Measurements from ENCODE around the gene PDPR. TPM values are rescaled to one million over a fixed set of nuclear protein-coding genes. Genes with fewer than 3 reads are reported as not detected.
"Not testable (repeated sequence)": the region's sequence is repeated elsewhere in the genome, so short reads cannot be mapped to it uniquely, and the experiment has no call there.

Gene PDPR
- total and polyA plus RNA-seq, 2 of the 8 experiments (the other 6 are each of a cell fraction or from before 2014, with no cell fraction given), result 40.2 to 43.1 TPM

- H4K8ac ChIP-seq (ENCODE audit: extremely low read depth, insufficient read depth, low read length); H3K4ac ChIP-seq (replicated peaks; ENCODE audit: insufficient read length, low read depth, low read length); H2BK120ac ChIP-seq (replicated peaks; ENCODE audit: low read depth, low read length); FAIRE-seq; H3K27ac ChIP-seq (ENCODE audit: low read depth, low read length); H2BK5ac ChIP-seq (ENCODE audit: low read depth, low read length); H4K91ac ChIP-seq (replicated peaks; ENCODE audit: insufficient read length, low read length); POLR2A ChIA-PET (ENCODE audit: partially characterized antibody); H3K23me2 ChIP-seq (ENCODE audit: low read depth, low read length); H3K18ac ChIP-seq (ENCODE audit: extremely low read depth, low read length); H4K5ac ChIP-seq (ENCODE audit: insufficient read length, low read depth, low read length); H2BK20ac ChIP-seq (ENCODE audit: low read length); H2AFZ ChIP-seq (ENCODE audit: low read length); H3K14ac ChIP-seq (ENCODE audit: insufficient read length); H3K4me1 ChIP-seq (replicated peaks in 1 of 4; ENCODE audit: control insufficient read depth in 3 of 4, insufficient read depth in 4 of 4, low read length in 3 of 4); DNase-seq (ENCODE audit: low read depth in 1 of 2, low spot score in 2 of 2); H3K56ac ChIP-seq (replicated peaks; ENCODE audit: insufficient read length, low read depth, low read length); H3K27me3 ChIP-seq (replicated peaks in 1 of 4; ENCODE audit: control insufficient read depth in 3 of 4, extremely low read depth in 1 of 4, insufficient read depth in 3 of 4, low read length in 3 of 4); H4K20me1 ChIP-seq (replicated peaks in 1 of 2; ENCODE audit: control insufficient read depth in 1 of 2, insufficient read depth in 2 of 2, low read length in 2 of 2); H2BK12ac ChIP-seq (ENCODE audit: low read depth, low read length); H3K4me2 ChIP-seq (ENCODE audit: insufficient read depth in 1 of 2, low read depth in 2 of 2, low read length in 2 of 2); H3K23ac ChIP-seq (ENCODE audit: insufficient read length); H2BK15ac ChIP-seq (ENCODE audit: low read length); H2AK5ac ChIP-seq (ENCODE audit: low read depth, low read length); H3K9ac ChIP-seq (replicated peaks in 1 of 4; ENCODE audit: extremely low read depth in 1 of 4, low read depth in 3 of 4, low read length in 3 of 4); H3K79me1 ChIP-seq (ENCODE audit: low read depth, low read length); H3K4me3 ChIP-seq (ENCODE audit: extremely low read depth in 1 of 4, insufficient read depth in 2 of 4, low read depth in 3 of 4, low read length in 4 of 4); H3K9me3 ChIP-seq (ENCODE audit: insufficient read depth in 2 of 2, low read depth in 1 of 2, low read length in 1 of 2): not testable (repeated sequence)
- H3K36me3 ChIP-seq (ENCODE audit: control insufficient read depth in 2 of 4, insufficient read depth in 4 of 4, low read length in 3 of 4), result peaks cover 3 to 16% (median 10%) of the 10 kb centered on the region in 4 experiments; a peak in 6 of 8 replicates
- CTCF ChIA-PET (ENCODE audit: partially characterized antibody), result interaction anchor here (0.7 to 1.2 kb wide), 3 partner anchors 13 to 33 kb away, joined by 3 read pairs; no protein-coding TSS in a partner anchor
- WGBS, 2 experiments (ENCODE audit: extremely low coverage in 1 of 2, insufficient coverage in 1 of 2, insufficient read length in 1 of 2, insufficient replicate concordance in 2 of 2, low coverage in 1 of 2, low lambda C conversion rate in 2 of 2, missing lambda C conversion rate in 1 of 2), result 85% methylated on average over 3 of the region's 3 CpGs; no CpG with 5 or more reads in 1 of the 2 experiments
- peaks cover 0 to 32% of the 10 kb centered on the region in 2 experiments; a peak in 2 of 4 replicates for H3K79me2 ChIP-seq (ENCODE audit: control insufficient read depth in 1 of 2, insufficient read depth in 2 of 2, low read length in 2 of 2)
Measured at GRCh38 chr16:70118776-70119175, 4.6 kb downstream of the PDPR start.

- POLR2A ChIA-PET (ENCODE audit: partially characterized antibody); FAIRE-seq; H3K79me1 ChIP-seq (ENCODE audit: low read depth, low read length): not testable (repeated sequence)
Measured at GRCh38 chr16:70120398-70120797, 6.3 kb downstream of the PDPR start.

More at GRCh38 chr16:70120398-70120797, 6.3 kb downstream of the PDPR start:
- H2BK20ac ChIP-seq (ENCODE audit: low read length); H3K9me3 ChIP-seq (ENCODE audit: insufficient read depth in 2 of 2, low read depth in 1 of 2, low read length in 1 of 2); H3K23me2 ChIP-seq (ENCODE audit: low read depth, low read length); H3K23ac ChIP-seq (ENCODE audit: insufficient read length); H3K9ac ChIP-seq (replicated peaks in 1 of 4; ENCODE audit: extremely low read depth in 1 of 4, low read depth in 3 of 4, low read length in 3 of 4); H2BK120ac ChIP-seq (replicated peaks; ENCODE audit: low read depth, low read length); H4K8ac ChIP-seq (ENCODE audit: extremely low read depth, insufficient read depth, low read length); H4K91ac ChIP-seq (replicated peaks; ENCODE audit: insufficient read length, low read length); H2BK5ac ChIP-seq (ENCODE audit: low read depth, low read length); H2BK12ac ChIP-seq (ENCODE audit: low read depth, low read length); H3K4me1 ChIP-seq (replicated peaks in 1 of 4; ENCODE audit: control insufficient read depth in 3 of 4, insufficient read depth in 4 of 4, low read length in 3 of 4); H3K4me2 ChIP-seq (ENCODE audit: insufficient read depth in 1 of 2, low read depth in 2 of 2, low read length in 2 of 2); H4K20me1 ChIP-seq (replicated peaks in 1 of 2; ENCODE audit: control insufficient read depth in 1 of 2, insufficient read depth in 2 of 2, low read length in 2 of 2); H3K4ac ChIP-seq (replicated peaks; ENCODE audit: insufficient read length, low read depth, low read length); DNase-seq (ENCODE audit: low read depth in 1 of 2, low spot score in 2 of 2); H3K4me3 ChIP-seq (ENCODE audit: extremely low read depth in 1 of 4, insufficient read depth in 2 of 4, low read depth in 3 of 4, low read length in 4 of 4); H3K27me3 ChIP-seq (replicated peaks in 1 of 4; ENCODE audit: control insufficient read depth in 3 of 4, extremely low read depth in 1 of 4, insufficient read depth in 3 of 4, low read length in 3 of 4); H3K56ac ChIP-seq (replicated peaks; ENCODE audit: insufficient read length, low read depth, low read length); CTCF ChIA-PET (ENCODE audit: partially characterized antibody); H3K14ac ChIP-seq (ENCODE audit: insufficient read length); H4K5ac ChIP-seq (ENCODE audit: insufficient read length, low read depth, low read length); H2BK15ac ChIP-seq (ENCODE audit: low read length); H2AK5ac ChIP-seq (ENCODE audit: low read depth, low read length); H2AFZ ChIP-seq (ENCODE audit: low read length); H3K27ac ChIP-seq (ENCODE audit: low read depth, low read length); H3K18ac ChIP-seq (ENCODE audit: extremely low read depth, low read length): not testable (repeated sequence)
- Histone ChIP-seq H3K79me2 (ENCODE audit: control insufficient read depth in 1 of 2, insufficient read depth in 2 of 2, low read length in 2 of 2) (peaks cover 0 to 26% of the 10 kb centered on the region in 2 experiments; a peak in 2 of 4 replicates), H3K36me3 (ENCODE audit: control insufficient read depth in 2 of 4, insufficient read depth in 4 of 4, low read length in 3 of 4) (peaks cover 3 to 20% (median 11%) of the 10 kb centered on the region in 4 experiments; a peak in 6 of 8 replicates)
- 93% methylated on average over 8 of the region's 8 CpGs; no CpG with 5 or more reads in 1 of the 2 experiments for WGBS, 2 experiments (ENCODE audit: extremely low coverage in 1 of 2, insufficient coverage in 1 of 2, insufficient read length in 1 of 2, insufficient replicate concordance in 2 of 2, low coverage in 1 of 2, low lambda C conversion rate in 2 of 2, missing lambda C conversion rate in 1 of 2)
